ENCODE results near the gene RBM42. TPM values are rescaled to one million over a fixed set of nuclear protein-coding genes. Genes with fewer than 3 reads are reported as not detected.

Gene RBM42
- total RNA-seq, 1 donor from 2014 or later, result 69.0 TPM

DNA sequence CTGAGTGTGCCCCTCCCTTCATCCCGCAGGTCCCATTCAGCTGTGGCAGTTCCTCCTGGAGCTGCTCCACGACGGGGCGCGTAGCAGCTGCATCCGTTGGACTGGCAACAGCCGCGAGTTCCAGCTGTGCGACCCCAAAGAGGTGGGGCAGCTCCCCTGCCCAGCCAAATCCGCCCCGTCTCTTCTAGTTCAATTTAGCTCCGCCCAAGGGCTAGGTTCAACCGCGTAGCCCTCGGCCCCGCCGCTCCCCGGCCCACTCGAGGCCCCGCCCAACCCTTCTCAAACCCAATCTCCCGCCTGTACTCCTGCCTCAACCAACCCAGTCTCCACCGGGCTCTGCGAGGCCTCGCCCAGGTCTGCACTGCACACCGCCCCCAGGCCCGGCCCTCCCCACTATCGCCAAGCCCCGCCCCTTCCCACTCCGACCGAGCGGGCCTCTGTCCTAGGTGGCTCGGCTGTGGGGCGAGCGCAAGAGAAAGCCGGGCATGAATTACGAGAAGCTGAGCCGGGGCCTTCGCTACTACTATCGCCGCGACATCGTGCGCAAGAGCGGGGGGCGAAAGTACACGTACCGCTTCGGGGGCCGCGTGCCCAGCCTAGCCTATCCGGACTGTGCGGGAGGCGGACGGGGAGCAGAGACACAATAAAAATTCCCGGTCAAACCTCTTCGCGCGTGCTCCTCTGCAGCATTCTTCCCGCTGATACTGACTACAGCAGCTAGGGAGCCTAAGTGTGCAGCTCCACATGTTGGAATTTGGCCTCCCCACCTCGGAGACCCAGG lies 15.6 kb downstream of the RBM42 start:
- intact Hi-C loops (cut with DNase I), result loop anchor here (1.0 to 10.0 kb wide), 10 partner anchors 32 to 970 kb away; partner anchors contain the start of genes ALKBH6, HAUS5, HSPB6 and IGFLR1
- peak overlapping the region; percentile 85 to 91 for H3K27ac ChIP-seq
- peaks cover 0 to 27% of the 10 kb centered on the region in 2 donors for H3K4me1 ChIP-seq
- H3K27me3 ChIP-seq, result no peaks in the 10 kb centered on the region
- TF ChIP-seq, protein P1, sequence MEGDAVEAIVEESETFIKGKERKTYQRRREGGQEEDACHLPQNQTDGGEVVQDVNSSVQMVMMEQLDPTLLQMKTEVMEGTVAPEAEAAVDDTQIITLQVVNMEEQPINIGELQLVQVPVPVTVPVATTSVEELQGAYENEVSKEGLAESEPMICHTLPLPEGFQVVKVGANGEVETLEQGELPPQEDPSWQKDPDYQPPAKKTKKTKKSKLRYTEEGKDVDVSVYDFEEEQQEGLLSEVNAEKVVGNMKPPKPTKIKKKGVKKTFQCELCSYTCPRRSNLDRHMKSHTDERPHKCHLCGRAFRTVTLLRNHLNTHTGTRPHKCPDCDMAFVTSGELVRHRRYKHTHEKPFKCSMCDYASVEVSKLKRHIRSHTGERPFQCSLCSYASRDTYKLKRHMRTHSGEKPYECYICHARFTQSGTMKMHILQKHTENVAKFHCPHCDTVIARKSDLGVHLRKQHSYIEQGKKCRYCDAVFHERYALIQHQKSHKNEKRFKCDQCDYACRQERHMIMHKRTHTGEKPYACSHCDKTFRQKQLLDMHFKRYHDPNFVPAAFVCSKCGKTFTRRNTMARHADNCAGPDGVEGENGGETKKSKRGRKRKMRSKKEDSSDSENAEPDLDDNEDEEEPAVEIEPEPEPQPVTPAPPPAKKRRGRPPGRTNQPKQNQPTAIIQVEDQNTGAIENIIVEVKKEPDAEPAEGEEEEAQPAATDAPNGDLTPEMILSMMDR (IDR thresholded peaks at IDR 0.05), result no peak
- H3K9me3 ChIP-seq, result no peaks in the 10 kb centered on the region
- no peaks in the 10 kb centered on the region for H3K36me3 ChIP-seq
- peak; percentile 91 to 98 for DNase-seq (ENCODE audit: low spot score in 2 of 2)
- H3K4me3 ChIP-seq, result peak overlapping the region; percentile 68 to 72

DNA sequence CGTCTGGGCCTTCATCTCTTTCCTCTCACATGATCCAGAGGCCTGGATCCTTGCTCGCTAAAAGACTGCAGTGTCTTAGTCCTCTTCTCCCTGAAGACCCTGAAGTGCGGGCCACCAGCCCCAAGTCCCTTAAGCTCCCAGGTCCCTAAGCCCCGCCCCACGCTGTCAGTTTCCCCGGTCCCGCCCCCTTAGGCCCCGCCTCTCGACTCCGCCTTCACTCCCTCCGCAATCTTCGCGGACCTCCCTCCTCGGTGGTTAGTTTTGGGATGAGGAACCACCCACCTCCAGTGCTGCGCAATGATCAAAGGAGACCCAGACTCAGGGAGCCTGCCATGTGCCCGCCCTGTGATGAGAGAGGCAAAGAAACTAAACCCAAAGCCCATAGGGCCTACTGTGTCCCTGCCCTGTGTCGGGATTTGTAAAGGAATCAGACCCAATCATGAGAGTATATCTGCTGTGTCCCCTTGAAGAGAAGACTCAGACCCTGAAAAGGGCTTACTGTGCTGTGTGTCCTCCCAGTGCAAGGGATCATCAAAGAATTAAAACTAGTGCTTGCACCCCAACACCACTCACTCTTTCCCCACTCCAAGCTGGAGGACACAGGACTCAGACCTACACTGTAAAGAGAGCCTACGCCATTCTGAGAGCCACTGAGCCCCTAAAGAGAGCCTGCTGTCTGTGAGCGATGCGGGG lies 16.3 kb downstream of the RBM42 start:
- Histone ChIP-seq H3K4me1 (peaks cover 0 to 33% of the 10 kb centered on the region in 2 donors), H3K27me3 (no peaks in the 10 kb centered on the region), H3K36me3 (no peaks in the 10 kb centered on the region), H3K27ac (peak overlapping the region; percentile 85 to 91), H3K9me3 (no peaks in the 10 kb centered on the region), H3K4me3 (peak overlapping the region; percentile 68 to 72)
- TF ChIP-seq, protein P1 (IDR thresholded peaks at IDR 0.05), result no peak
- intact Hi-C loops (cut with DNase I), result loop anchor here (1.0 to 10.0 kb wide), 12 partner anchors 33 to 970 kb away; partner anchors contain the start of genes ALKBH6, HAUS5, HSPB6 and IGFLR1
- peak; percentile 32 to 90 for DNase-seq (ENCODE audit: low spot score in 2 of 2)

DNA sequence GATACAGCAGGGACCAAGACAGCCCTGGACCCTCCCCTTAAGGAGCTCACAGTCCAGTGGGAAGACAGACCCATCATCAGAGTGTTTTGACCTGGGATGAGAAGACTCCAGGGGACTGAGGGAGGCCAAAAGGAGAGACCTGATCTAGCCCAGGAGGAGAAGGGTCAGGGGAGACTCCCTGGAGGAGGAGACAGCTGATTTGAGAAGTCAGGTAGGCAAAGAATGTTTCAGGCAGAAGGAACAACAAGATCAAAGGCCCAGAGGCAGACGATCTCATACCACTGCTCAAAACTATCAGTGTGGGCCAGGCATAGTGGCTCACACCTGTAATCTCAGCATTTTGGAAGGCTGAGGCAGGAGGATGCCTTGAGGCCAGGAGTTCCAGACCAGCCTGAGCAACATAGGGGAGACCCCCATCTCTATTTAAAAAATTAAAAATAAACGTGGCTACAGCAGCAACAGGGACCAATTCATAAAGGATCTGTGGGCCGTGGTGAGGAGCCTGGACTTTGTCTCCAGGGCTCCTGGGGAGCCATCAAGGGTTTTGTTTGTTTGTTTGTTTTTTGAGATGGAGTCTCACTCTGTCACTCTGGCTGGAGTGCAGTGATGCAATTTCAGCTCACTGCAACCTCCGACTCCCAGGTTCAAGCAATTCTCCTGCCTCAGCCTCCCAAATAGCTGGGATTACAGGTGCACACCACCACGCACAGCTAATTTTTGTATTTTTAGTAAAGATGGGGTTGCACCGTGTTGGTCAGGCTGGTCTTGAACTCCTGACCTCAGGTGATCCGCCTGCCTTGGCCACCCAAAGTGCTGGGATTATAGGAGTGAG lies 17.1 kb downstream of the RBM42 start:
- Histone ChIP-seq H3K27me3 (no peaks in the 10 kb centered on the region), H3K27ac (peak overlapping the region; percentile 85 to 91), H3K4me1 (peaks cover 0 to 33% of the 10 kb centered on the region in 2 donors), H3K9me3 (no peaks in the 10 kb centered on the region), H3K4me3 (no peak overlapping the region), H3K36me3 (peaks cover under 1 to 3% of the 10 kb centered on the region in 2 donors)
- TF ChIP-seq, protein P1 (IDR thresholded peaks at IDR 0.05), result no peak
- DNase-seq (ENCODE audit: low spot score in 2 of 2), result no peak
- intact Hi-C loops (cut with DNase I), result loop anchor here (2.0 to 10.0 kb wide), 7 partner anchors 57 to 971 kb away; partner anchors contain the start of genes ALKBH6, SCGB2B2, THAP8 and USF2

DNA sequence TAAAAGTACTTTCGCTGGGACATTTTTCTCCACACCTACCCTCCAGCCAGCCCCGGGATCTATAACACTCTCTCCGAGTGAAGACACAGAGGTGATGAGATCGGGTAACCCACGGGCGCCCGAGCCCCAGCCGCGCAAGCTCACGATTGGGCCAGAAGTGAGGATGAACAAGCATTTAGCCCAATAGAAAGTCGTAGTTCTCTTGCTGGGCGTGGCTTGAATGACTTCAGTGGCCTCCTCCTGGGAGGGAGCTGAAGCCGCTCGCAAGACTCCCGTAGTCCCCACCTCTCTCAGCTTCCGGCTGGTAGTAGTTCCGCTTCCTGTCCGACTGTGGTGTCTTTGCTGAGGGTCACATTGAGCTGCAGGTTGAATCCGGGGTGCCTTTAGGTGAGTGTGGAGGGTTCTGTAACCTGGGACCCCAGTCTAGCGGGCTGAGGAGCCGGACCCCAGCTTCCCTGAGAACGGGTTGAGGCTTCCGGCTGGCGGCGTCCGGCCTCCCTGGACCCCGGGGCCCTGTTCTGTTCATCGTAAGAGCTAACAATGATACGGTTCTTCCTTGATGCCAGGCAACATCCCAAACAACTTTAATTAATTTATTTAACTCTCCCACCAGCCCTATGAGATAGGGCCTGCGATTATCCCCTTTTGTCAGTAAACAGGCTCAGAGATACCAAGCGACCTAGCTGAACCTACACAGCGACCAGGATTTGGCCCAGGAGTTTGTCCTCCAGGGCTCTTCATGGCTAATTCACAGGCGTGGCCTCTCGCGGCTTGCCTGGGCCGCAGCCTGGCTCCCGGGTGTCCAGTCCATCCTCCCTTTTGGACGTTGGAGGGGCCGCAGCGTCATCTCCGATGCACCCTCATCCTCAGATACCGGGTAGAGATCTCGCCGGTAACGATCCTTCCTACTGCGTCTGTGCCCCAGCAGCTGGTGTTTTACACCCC lies 19.5 kb downstream of the RBM42 start, which contains the start of gene COX6B1:
Gene COX6B1, plus strand, starts transcription at position 307 of the 945 bp plus-strand sequence. CDS start 2,921 bp downstream, outside the sequence.
- Histone ChIP-seq H3K4me3 (peak within 1 kb of the TSS; percentile 77 to 88), H3K27ac (peak within 1 kb of the TSS; percentile 76 to 83), H3K27me3 (no peaks in the 10 kb centered on the region), H3K9me3 (no peaks in the 10 kb centered on the region), H3K36me3 (peaks cover 16 to 22% of the 10 kb centered on the region in 2 donors), H3K4me1 (peaks cover 0 to 25% of the 10 kb centered on the region in 2 donors)
- intact Hi-C loops (cut with DNase I), result loop anchor here (1.0 to 10.0 kb wide), 7 partner anchors 20 to 973 kb away; partner anchors contain the start of genes ALKBH6, SCGB2B2, THAP8 and USF2
- TF ChIP-seq, protein P1 (IDR thresholded peaks at IDR 0.05), result no peak
- peak; percentile 85 to 98 for DNase-seq (ENCODE audit: low spot score in 2 of 2)
